GM10266 (cell line): ENCODE data around the gene EXOC2.
A peak's percentile ranks its signal among the peaks of the same experiment; 100 is the strongest.

Experiments
- DNase-seq: peaks from one replicate; pipeline ENCODE4 v3.0.0; 2012; ENCODE audit errors: extremely low spot score
- TF ChIP-seq, protein P1 (sequence below): IDR thresholded peaks from 2 replicates; pipeline ENCODE4 v1.5.1; 2012; ENCODE audit warnings: mild to moderate bottlenecking, low read depth; ENCODE audit not compliant: control insufficient read depth, insufficient read depth; ENCODE audit errors: missing control alignments

The EXOC2 gene

DNA sequence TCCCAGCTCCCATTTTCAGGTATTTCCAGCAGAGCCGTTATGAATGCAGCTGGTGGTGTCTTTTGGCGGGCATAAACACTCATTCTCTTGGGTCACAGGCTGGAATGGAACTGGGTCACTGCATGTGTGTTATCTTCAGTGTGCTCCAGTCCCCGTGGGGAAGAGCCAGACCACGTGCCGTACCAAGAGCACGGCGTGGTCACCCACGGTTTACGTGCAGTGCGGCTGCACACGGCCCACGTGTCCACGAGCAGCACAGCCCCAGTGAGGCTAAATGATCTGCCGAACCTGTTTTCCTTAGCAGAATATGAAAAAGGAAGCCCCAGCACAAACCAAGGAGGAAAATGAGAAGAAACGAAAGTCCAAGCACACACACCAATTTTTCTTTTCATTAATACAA lies 179.9 kb downstream of the EXOC2 start:
- TF ChIP-seq, protein P1, sequence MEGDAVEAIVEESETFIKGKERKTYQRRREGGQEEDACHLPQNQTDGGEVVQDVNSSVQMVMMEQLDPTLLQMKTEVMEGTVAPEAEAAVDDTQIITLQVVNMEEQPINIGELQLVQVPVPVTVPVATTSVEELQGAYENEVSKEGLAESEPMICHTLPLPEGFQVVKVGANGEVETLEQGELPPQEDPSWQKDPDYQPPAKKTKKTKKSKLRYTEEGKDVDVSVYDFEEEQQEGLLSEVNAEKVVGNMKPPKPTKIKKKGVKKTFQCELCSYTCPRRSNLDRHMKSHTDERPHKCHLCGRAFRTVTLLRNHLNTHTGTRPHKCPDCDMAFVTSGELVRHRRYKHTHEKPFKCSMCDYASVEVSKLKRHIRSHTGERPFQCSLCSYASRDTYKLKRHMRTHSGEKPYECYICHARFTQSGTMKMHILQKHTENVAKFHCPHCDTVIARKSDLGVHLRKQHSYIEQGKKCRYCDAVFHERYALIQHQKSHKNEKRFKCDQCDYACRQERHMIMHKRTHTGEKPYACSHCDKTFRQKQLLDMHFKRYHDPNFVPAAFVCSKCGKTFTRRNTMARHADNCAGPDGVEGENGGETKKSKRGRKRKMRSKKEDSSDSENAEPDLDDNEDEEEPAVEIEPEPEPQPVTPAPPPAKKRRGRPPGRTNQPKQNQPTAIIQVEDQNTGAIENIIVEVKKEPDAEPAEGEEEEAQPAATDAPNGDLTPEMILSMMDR: no peak
- no peak for DNase-seq

GRCh38 chr6:511488-512137 lies 181.3 kb downstream of the EXOC2 start:
- no peak for DNase-seq
- TF ChIP-seq, protein P1: no peak

- TF ChIP-seq, protein P1: no peak
- DNase-seq: no peak
These were observed 183.3 kb downstream of the EXOC2 start for GRCh38 chr6:509676-510075.

DNA sequence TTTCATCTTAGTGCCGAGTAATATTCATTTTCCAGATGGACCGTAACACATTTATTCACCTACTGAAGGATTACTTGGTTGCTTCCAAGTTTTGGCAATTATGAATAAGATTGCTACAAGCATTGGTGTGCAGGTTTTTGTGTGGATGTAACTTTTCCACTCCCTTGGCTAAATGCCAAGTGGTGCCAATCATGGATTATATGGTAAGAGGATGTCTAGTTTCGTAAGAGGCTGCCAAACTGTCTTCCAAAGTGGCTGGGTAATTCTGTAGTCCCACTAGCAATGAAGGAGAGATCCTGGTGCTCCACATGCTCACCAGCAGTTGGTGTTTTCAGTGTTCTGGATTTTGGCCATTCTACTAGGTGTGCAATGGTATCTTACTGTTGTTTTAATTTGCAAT lies 184.3 kb downstream of the EXOC2 start:
- no peak for DNase-seq
- TF ChIP-seq, protein P1: no peak

GRCh38 chr6:508006-508405 lies 184.9 kb downstream of the EXOC2 start:
- TF ChIP-seq, protein P1: no peak

DNA sequence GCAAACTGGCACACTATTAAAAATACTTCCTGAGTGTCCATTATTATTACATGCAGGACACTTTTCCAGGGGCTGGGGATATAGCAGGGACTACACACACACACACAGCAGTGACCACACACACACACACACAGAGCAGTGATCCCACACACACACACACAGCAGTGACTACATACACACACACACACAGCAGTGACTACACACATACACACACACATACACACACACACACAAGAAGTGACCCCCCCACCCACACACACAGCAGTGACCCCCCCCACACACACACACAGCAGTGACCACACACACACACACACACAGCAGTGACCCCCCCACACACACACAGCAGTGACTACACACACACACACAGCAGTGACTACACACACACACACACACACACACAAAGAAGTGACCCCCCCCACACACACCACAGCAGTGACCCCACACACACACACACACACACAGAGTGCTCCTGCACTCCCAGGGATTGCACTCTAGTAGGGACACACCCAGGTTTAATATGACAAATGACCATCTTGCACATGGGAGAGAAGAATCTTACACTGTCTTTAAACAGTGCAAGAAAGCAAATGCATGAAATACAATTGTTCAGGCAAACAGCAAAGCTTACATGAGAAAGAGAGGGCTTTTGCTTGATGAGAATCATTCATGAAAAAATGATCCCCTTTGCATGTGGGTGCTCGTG lies 185.9 kb downstream of the EXOC2 start:
- DNase-seq: no peak
- TF ChIP-seq, protein P1: no peak

More at GRCh38 chr6:508006-508405, 184.9 kb downstream of the EXOC2 start:
- DNase-seq: no peak

GRCh38 chr6:506508-506907 lies 186.4 kb downstream of the EXOC2 start:
- TF ChIP-seq, protein P1: no peak
- DNase-seq: peak; percentile 62
